ENCODE data around the gene TSHZ1.

Gene TSHZ1

DNA sequence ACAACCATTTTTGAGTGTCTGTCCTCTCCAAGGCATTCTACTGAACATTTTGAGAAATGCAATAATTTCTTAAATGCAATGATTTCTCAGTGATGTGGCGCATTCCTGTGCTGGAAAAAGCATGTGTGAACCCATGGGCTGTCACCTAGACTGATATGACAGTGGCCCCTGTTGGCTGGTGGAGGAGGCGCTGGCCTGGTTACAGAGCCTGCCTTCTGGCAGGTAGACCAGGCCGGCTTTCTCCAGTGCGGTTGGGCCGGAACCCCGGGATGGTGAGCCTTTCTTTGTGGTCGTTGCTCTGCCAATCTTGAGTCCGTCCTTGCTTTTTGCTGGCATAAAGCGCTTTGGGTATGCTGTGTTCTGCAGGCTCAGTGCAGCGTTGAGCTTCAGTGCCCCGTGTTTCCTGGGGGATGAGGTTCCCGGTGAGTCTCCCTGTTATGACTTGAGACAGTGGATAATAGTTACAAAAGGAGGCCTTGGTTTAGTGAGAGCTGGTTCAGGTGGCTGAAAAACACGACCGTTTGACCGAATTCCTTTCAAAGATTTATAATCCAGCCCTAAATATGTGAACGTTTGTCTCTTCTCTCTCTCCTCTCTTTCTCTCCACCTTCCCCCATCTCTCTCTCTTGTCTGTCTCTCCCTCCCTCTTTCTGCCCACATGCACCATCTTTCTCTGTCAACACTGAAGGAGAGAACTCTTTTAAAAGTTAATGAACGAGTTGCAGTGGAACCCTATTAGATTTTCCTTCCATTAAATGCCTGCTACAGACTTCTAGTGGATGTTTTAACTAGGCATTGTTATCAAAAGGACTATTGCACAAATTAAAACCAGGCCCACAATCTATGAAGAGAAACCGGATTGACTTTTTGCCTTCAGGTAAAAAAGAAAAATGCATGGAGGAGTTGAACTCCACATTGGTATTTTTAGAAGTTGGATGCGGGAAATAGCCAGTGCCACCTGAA is 34.0 kb downstream of the TSHZ1 start:
- in situ Hi-C loops (cut with HindIII; ENCODE audit: low sequenced_read_pairs), result no loop called here
- TF ChIP-seq, protein P1, sequence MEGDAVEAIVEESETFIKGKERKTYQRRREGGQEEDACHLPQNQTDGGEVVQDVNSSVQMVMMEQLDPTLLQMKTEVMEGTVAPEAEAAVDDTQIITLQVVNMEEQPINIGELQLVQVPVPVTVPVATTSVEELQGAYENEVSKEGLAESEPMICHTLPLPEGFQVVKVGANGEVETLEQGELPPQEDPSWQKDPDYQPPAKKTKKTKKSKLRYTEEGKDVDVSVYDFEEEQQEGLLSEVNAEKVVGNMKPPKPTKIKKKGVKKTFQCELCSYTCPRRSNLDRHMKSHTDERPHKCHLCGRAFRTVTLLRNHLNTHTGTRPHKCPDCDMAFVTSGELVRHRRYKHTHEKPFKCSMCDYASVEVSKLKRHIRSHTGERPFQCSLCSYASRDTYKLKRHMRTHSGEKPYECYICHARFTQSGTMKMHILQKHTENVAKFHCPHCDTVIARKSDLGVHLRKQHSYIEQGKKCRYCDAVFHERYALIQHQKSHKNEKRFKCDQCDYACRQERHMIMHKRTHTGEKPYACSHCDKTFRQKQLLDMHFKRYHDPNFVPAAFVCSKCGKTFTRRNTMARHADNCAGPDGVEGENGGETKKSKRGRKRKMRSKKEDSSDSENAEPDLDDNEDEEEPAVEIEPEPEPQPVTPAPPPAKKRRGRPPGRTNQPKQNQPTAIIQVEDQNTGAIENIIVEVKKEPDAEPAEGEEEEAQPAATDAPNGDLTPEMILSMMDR (IDR thresholded peaks at IDR 0.05; ENCODE audit: low read depth, low read length, missing control alignments), result peak; percentile 19
- H3K4me3 ChIP-seq (ENCODE audit: low read depth, low read length), result no peak overlapping the region
- no peak for DNase-seq (ENCODE audit: low read depth)

DNA sequence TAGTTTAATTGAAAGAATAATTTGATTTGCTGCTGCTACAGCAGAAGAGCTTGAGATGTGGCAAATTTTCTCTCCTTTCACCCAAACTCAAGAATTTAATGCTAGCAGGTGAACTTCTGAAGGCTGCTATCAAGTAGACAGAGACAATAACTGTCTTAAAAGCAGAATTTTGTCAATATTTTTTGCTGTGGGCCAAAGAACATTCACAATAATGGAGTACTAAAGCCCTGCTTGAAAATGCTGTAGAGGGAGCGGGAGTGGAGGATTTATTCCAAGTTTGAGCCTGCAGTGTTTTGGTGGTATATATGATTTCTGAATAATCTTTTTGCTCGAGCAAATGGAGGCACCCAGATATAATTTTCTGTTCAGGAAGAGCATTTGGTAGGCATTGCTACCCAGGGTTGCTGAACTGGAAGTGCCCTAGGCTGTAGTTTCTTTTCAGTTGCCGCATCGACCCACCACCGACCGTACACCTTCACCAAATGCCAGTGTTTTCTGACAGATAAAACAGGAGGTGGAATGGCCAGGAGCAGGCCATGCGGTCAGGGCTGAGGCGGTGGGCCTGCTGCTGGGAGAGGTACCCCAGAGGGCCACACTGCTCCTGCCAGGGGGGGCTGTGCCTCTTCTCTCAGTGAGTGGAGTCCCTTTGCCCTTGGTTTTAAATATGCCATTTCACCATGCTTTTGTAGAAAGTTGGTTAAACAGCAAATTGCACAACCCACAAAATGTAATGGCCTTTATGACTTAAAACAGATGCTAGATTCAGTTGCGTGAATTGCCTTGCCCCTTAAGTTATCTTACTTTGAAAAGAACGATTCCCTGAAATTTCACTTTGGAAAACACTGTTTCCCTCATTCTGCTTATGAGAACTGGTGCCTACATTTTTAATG is 36.4 kb downstream of the TSHZ1 start:
- no peak for DNase-seq (ENCODE audit: low read depth)
- peak overlapping the region; percentile 24 for H3K4me3 ChIP-seq (ENCODE audit: low read depth, low read length)
- in situ Hi-C loops (cut with HindIII; ENCODE audit: low sequenced_read_pairs), result no loop called here
- TF ChIP-seq, protein P1 (IDR thresholded peaks at IDR 0.05; ENCODE audit: low read depth, low read length, missing control alignments), result no peak

DNA sequence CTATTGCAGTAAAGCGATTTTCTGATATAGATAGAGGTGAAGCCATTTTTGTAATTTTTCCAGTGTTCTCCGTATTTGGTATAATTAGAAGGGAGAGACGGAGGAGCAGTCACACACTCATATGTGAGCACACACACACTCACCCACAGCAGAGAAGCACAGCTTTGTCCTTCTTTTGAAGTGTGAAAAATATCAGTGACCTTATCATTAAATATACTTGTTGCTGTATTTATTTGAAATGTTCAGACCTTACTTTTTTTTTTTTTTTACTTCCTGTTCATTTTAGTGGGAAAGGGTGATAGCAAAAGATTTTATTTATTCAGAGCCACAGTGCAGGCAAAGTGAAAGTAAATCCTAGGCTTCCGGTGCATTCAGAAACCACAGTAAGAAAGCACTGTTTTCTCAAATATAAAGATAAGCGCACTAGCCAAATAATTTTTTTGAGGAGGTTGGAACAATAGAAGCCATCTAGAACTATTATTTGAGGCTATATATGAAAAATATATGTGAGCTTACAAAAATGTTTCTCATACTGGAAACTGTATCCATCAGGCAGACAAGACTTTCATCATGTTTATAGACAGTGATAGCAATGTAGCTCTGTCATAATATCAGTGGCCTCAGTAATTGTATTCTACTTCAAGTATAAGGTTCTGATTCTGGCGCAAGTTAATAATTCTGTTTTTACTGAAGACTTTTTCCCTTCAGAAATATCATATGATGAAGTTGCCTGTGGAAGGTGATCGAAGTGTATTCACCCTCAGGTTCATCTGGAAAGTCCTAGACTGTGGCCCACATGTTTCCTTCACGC is 37.2 kb downstream of the TSHZ1 start:
- peak; percentile 34 for DNase-seq (ENCODE audit: low read depth)
- TF ChIP-seq, protein P1 (IDR thresholded peaks at IDR 0.05; ENCODE audit: low read depth, low read length, missing control alignments), result no peak
- peak overlapping the region; percentile 24 for H3K4me3 ChIP-seq (ENCODE audit: low read depth, low read length)
- in situ Hi-C loops (cut with HindIII; ENCODE audit: low sequenced_read_pairs), result no loop called here

DNA sequence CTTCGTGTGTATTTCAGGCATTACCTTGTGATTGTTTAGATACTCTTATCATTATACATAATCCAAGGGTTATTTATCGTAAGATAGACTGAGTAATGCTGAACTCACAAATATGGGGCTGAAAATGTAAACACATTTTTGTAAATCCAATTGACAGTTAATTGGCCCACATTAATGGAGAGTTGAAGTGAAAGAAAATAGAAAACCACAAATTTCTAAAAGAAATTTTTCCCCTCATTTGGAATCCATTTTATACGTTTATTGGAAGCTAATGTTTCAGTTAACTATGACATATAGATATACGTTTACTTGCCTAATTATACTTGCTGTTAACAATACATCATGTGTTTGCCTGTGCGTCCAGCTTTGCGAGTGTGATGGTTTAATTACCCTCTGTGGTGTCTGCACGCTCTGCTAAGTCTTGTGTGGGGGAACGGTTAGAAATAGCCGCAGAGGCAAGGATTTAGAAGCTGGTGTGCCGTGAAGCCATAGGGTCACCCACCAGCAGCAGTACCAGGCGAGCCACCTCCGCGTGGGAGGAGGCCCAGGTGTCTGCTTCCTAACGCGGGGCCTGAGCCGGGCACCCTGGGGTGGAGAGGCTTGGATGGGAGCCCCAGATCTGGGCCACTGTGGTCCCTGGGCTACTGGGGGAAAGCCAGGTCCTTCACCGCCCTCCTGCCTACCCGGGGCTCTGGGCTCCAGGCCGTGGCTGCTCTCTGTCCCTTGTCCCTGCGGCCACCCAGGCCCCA is 38.0 kb downstream of the TSHZ1 start:
- H3K4me3 ChIP-seq (ENCODE audit: low read depth, low read length), result no peak overlapping the region
- TF ChIP-seq, protein P1 (IDR thresholded peaks at IDR 0.05; ENCODE audit: low read depth, low read length, missing control alignments), result no peak

DNA sequence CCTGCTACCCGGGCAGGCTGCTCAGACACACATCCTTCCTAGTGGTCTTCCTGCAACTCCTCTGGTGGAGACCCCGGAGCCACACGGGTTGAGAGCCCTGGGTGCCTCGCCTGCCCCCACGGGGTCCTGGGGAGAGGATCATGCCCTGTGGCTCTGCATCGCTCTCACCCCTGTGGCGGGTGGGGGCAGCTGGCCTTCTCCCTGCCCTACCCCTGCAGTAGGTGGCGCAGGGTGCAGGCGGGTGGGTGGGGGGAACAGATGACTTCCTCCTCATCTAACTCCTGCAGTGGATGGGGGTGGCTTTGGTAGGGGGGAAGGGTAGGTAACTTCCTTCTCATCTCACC is 38.5 kb downstream of the TSHZ1 start:
- no peak for DNase-seq (ENCODE audit: low read depth)
- in situ Hi-C loops (cut with HindIII; ENCODE audit: low sequenced_read_pairs), result no loop called here
- TF ChIP-seq, protein P1 (IDR thresholded peaks at IDR 0.05; ENCODE audit: low read depth, low read length, missing control alignments), result no peak
- H3K4me3 ChIP-seq (ENCODE audit: low read depth, low read length), result no peak overlapping the region

More for the DNA sequence above, 38.0 kb downstream of the TSHZ1 start:
- DNase-seq (ENCODE audit: low read depth), result no peak
- in situ Hi-C loops (cut with HindIII; ENCODE audit: low sequenced_read_pairs), result no loop called here
